Heart left ventricle (tissue), 13 donors: ENCODE results near the gene GAREM1.

Source experiments
- POLR2A ChIP-seq, 2 donors: fragments of 450-650 bp; IDR thresholded peaks; one replicate each; pipeline ENCODE4 v1.6.1; 2017; ENCODE audit warnings: antibody characterized with exemption in 2 of 2, mild to moderate bottlenecking in 2 of 2, moderate library complexity in 2 of 2
- TF ChIP-seq, protein P1 (sequence below), 12 donors: fragments of 200-600 bp; sonication (generic) in 4 of 12; IDR thresholded peaks; one replicate each; pipeline versions ENCODE4 v1.5.0 to v1.8.0; 2018 to 2022; ENCODE audit warnings: antibody characterized with exemption in 12 of 12, mild to moderate bottlenecking in 5 of 12
- donor health status: ischemic (EF 13 %, LVEDD 7.1; RV severe dilation, severe dysfunction).
- donor health status: DM: no; HTN: yes; CAD: no.
- donor health status: DM: no; HTN: no; CAD: no.
- donor health status: ischemic (EF 25% LVEDD 6.9; RV normal size, moderate dysfunction).
- donor health status: ischemic (EF 25% LVEDD 5.7; RV mildly dilated, moderate dysfunction).
- donor health status: ischemic (EF 35%, LVEDD 5.7; RV mildly dilated, moderate dysfunction).
- donor health status: nonischemic (EF 11% LVEDD 7.7; RV severe dilation, severe dysfunction).
- donor health status: DM: yes; HTN: yes; CAD: no.
- donor health status: PGD.
- donor health status: ischemic (EF 29% LVEDD 5.4; RV normal size, mild dysfunction).
- donor health status: nonischemic (EF 23%, LVEDD 6.1; RV moderate dilation, normal function).

DNA sequence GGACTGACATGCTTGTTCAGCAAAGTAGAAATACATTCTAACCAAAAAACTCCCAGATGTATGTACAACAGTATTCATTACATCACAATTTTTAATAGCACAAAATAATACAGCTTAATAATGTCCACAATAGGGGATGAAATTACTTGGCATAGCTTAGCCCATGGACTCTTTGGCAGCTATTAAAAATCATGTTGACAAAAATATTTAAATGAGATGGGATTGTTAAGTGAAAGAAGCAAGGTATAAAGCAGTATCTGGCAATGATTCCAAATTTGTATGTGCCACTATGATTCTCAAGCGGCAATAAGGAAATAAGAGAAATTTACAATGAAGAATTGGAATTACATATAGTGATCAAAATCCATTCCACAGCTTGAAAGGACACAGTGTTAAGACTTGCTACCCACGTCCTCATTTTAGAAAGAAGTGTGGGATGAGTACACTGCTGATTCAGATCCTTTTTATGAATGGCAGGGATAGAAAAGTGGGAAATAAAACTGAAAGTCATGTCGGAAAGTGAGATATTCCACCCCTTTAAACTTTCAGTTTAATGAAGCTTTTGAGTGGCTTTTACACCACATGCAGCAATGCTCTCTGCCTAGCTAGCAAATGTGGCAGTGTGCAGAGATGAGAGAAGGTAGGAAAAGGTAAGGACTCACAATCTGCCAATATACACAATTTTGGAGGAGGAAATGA, 2.4 kb downstream of the GAREM1 start:
- TF ChIP-seq, protein P1, sequence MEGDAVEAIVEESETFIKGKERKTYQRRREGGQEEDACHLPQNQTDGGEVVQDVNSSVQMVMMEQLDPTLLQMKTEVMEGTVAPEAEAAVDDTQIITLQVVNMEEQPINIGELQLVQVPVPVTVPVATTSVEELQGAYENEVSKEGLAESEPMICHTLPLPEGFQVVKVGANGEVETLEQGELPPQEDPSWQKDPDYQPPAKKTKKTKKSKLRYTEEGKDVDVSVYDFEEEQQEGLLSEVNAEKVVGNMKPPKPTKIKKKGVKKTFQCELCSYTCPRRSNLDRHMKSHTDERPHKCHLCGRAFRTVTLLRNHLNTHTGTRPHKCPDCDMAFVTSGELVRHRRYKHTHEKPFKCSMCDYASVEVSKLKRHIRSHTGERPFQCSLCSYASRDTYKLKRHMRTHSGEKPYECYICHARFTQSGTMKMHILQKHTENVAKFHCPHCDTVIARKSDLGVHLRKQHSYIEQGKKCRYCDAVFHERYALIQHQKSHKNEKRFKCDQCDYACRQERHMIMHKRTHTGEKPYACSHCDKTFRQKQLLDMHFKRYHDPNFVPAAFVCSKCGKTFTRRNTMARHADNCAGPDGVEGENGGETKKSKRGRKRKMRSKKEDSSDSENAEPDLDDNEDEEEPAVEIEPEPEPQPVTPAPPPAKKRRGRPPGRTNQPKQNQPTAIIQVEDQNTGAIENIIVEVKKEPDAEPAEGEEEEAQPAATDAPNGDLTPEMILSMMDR (IDR thresholded peaks at IDR 0.05): no peak
- no peak for TF ChIP-seq POLR2A (IDR thresholded peaks at IDR 0.05)
